Coronary artery (tissue), 2 donors: ENCODE data around the gene VILL.
A peak's percentile ranks its signal among the peaks of the same experiment; 100 is the strongest.

Experiments used
- DNase-seq: peaks from one replicate; pipeline ENCODE4 v3.0.0-alpha.2; 2017; ENCODE audit warnings: low spot score
- H3K27ac ChIP-seq, 2 donors: fragments of 200-600 bp; sonication (generic); one replicate each; pipeline ENCODE4 v1.5.1; 2016 to 2019
- H3K4me3 ChIP-seq: fragments of 200-600 bp; sonication (generic); 2 replicates; pipeline ENCODE4 v1.5.1; 2016; ENCODE audit warnings: mild to moderate bottlenecking, moderate library complexity
- TF ChIP-seq, protein P1 (sequence below): fragments of 200-600 bp; sonication (generic); IDR thresholded peaks from one replicate; pipeline ENCODE4 v1.5.1; 2019; ENCODE audit warnings: antibody characterized with exemption

Gene VILL

GRCh38 chr3:37990527-37990926 is at the start of gene VILL:
VILL (plus strand) TSS chr3:37990786; CDS start chr3:37993673, 2,887 bp downstream.
- Histone ChIP-seq H3K27ac (no peak within 1 kb of the TSS), H3K4me3 (no peak within 1 kb of the TSS)
- DNase-seq = peak; percentile 64
- TF ChIP-seq, protein P1, sequence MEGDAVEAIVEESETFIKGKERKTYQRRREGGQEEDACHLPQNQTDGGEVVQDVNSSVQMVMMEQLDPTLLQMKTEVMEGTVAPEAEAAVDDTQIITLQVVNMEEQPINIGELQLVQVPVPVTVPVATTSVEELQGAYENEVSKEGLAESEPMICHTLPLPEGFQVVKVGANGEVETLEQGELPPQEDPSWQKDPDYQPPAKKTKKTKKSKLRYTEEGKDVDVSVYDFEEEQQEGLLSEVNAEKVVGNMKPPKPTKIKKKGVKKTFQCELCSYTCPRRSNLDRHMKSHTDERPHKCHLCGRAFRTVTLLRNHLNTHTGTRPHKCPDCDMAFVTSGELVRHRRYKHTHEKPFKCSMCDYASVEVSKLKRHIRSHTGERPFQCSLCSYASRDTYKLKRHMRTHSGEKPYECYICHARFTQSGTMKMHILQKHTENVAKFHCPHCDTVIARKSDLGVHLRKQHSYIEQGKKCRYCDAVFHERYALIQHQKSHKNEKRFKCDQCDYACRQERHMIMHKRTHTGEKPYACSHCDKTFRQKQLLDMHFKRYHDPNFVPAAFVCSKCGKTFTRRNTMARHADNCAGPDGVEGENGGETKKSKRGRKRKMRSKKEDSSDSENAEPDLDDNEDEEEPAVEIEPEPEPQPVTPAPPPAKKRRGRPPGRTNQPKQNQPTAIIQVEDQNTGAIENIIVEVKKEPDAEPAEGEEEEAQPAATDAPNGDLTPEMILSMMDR = no peak

GRCh38 chr3:37941608-37942508 is 48.7 kb upstream of the VILL start:
- TF ChIP-seq, protein P1 = no peak
- no peak overlapping the region for H3K4me3 ChIP-seq
- H3K27ac ChIP-seq = peak overlapping the region; percentile 28 to 50
- DNase-seq = no peak

- DNase-seq = no peak
- Histone ChIP-seq H3K4me3 (no peak overlapping the region), H3K27ac (peak overlapping the region; percentile 28 to 50)
- TF ChIP-seq, protein P1 = no peak
These were observed 47.9 kb upstream of the VILL start for GRCh38 chr3:37942646-37943045.

GRCh38 chr3:37943126-37943525 is 47.5 kb upstream of the VILL start:
- H3K27ac ChIP-seq = peak overlapping the region in 1 of 2 donors; percentile 50

DNA sequence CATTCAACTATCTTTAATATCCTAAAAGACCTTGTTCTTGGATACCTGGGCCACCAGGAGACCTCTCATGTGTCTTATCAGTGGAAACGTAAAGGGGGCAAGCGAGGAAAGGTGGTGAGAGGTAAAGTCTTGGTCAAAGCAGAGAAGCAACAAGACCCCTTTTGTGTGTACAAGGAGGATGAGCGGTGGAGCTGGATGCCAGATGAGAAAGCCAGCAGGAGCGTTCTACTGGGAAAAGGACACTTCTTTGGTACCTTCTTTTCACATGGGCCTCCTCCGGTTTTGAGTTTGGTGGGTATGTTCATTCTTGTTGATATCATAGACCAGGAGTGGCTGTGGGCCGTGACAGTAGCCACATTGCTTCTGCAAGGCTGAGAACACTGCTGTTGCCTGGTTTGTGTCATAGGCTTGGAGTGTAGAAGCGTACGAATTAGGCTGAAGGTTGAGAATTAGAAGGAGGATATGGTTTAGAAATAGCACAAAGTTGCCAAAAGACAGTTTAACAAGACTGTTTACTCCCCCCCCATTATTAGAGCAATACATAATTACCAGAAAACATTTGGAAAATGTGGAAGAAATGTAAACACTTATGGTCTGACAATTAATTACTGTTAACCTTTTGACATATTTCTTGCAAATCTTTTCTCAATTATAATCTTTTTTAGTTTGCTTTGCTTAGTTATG is 46.8 kb upstream of the VILL start:
- no peak for DNase-seq
- peak overlapping the region; percentile 34 to 53 for H3K27ac ChIP-seq

More at GRCh38 chr3:37943126-37943525, 47.5 kb upstream of the VILL start:
- DNase-seq = no peak
- no peak overlapping the region for H3K4me3 ChIP-seq
- TF ChIP-seq, protein P1 = no peak

DNA sequence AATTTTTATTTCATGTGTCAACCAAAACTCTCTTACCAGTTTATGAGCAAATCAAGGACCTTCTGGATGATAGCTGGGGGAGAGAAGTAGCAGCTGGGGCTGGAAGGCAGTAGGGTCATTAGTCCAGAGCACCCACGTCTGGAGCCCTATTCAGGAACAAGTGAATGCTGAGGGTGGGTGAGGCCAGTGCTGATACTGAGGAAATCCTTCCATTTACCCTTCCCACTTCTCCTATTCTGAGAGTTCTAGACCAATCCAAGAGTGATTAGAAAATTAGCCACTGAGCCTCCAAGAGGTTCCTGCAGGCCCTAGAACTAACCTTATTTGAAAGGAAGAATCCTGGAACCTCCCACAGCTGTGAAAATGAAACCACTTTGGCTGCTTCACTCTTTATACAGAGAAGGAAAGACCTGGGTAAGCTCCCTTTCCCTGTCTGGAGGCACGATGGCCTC is 46.2 kb upstream of the VILL start:
- TF ChIP-seq, protein P1 = no peak
- DNase-seq = no peak
- peak overlapping the region; percentile 53 to 75 for H3K27ac ChIP-seq
- H3K4me3 ChIP-seq = peak overlapping the region; percentile 10

More for the DNA sequence above, 46.8 kb upstream of the VILL start:
- TF ChIP-seq, protein P1 = no peak
- H3K4me3 ChIP-seq = no peak overlapping the region
